Measurements from ENCODE around the gene EXOC4.

DNA sequence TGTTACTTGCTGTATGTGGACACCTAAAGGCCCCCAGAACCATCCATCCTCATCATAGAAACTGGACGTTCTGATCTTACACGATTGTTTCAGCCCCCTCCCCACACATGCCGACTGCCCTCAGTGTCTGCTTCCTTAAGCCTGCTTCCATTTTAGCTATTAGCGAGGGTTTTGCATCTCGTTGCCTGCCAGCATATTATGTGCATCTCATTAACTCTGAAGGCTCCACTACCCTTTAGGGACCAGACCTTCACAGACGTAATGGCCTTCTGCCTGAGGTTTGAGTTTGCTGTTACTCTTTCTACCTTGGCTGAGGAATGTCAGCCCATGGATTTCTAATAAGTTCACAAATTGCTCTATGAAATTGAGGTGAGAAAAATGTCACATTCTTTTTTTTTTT is 820.4 kb downstream of the EXOC4 start:
- TF ChIP-seq, protein P1, sequence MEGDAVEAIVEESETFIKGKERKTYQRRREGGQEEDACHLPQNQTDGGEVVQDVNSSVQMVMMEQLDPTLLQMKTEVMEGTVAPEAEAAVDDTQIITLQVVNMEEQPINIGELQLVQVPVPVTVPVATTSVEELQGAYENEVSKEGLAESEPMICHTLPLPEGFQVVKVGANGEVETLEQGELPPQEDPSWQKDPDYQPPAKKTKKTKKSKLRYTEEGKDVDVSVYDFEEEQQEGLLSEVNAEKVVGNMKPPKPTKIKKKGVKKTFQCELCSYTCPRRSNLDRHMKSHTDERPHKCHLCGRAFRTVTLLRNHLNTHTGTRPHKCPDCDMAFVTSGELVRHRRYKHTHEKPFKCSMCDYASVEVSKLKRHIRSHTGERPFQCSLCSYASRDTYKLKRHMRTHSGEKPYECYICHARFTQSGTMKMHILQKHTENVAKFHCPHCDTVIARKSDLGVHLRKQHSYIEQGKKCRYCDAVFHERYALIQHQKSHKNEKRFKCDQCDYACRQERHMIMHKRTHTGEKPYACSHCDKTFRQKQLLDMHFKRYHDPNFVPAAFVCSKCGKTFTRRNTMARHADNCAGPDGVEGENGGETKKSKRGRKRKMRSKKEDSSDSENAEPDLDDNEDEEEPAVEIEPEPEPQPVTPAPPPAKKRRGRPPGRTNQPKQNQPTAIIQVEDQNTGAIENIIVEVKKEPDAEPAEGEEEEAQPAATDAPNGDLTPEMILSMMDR (IDR thresholded peaks at IDR 0.05; ENCODE audit: low read depth, low read length, poor library complexity, severe bottlenecking): no peak
- TF ChIP-seq EZH2phosphoT487 (IDR thresholded peaks at IDR 0.05; ENCODE audit: borderline replicate concordance, low read length): no peak

Measured in DOHH2 (cell line).